NOMO-1 treated with dmso at 0.1 percent for 144 hours (cell line): Measurements from ENCODE around the gene ARPC5L.

Experiments
- DNase-seq: peaks from one replicate; lab custom pipeline; 2025; ENCODE audit not compliant: unreplicated experiment; lab: John Stamatoyannopoulos, UW

The ARPC5L gene

DNA sequence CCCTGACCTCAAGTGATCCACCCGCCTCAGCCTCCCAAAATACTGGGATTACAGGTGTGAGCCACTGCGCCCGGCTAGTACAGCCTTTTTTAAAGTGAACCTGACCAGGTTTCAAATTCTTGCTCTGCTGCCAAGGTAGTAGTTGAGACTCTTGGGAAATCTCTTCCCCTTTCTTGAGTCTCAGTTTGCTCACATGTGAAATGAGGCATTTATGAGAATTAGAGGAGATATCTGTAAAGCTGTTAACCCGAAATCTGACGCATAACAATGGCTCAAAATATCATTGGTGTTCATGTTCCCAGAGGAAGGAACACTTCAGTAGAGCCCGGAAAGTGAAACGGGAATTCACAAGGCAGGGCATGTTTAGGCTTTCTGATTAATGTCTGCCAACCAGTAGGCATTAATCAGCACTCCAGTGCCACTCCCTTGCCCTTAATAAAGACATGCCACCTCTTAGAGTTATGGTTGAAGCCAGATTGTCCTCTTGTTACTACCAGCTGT is 1.5 kb downstream of the ARPC5L start:
- no peak for DNase-seq

DNA sequence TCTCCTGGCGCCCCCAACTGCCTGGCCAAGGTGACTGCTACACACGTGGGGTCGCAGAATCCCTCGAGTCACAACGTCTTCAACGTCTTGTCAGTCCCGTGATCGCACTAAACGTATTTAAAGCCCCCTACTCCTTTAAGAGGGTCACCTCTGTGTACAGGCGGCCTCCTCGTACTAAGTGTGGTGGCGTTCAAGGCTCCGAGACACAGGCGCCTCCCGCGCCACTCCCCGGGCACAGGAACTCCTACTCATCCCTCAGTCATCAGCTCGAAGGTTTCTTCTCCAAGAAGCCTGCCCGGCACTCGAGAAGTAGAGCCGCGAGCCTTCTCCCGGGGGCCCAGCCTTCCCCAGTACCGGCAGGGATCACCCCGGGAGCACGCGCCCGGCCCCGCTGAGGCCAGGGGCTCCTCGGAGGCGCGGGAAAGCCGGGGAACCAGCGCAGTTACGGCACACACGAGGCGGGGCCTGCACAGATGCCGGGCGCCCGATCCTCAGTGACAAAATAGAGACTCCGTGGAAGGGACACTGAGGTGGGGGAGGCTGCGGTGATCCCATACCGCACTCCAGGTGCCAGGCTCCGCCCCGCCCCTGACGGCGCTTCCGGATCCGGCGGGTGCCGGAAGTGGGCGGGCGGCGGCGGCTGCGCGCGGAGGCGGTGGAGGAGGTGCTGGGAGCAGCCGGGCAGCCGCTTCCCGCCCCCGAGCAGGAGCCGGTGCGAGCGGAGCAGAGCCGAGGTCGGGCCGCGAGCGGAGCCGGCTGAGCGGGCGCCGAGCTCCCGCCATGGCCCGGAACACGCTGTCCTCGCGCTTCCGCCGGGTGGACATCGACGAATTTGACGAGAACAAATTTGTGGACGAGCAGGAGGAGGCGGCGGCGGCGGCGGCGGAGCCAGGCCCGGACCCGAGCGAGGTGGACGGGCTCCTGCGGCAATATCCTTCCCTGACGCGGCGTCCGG is 6.9 kb downstream of the ARPC5L start:
- DNase-seq = peak; percentile 80

DNA sequence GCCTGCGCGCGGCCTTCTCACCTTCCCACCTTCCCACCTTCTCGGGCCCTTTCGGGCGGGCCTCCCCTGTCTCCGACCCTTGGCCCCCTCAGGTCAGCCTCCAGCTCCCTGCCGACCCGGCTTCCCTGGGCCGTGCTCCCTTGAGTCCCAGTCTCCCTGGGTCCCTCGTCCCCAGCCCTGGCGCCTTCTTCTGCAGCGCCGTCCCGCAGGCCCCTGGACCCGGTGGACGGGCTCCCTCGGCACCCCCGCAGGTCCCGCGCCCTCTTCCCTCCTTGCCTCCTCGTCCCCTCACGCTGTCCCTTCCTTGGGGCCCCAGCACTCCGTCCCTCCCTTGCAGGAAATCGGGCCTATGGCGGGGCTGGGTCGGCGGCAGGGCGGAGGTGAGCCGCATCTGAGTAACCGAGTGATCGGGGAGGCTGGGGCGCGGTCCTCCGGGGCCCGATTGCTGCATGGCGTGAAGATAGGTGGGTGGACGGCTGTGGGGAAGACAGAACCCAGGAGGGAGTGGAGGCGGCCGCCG is 7.6 kb downstream of the ARPC5L start:
- DNase-seq = no peak

DNA sequence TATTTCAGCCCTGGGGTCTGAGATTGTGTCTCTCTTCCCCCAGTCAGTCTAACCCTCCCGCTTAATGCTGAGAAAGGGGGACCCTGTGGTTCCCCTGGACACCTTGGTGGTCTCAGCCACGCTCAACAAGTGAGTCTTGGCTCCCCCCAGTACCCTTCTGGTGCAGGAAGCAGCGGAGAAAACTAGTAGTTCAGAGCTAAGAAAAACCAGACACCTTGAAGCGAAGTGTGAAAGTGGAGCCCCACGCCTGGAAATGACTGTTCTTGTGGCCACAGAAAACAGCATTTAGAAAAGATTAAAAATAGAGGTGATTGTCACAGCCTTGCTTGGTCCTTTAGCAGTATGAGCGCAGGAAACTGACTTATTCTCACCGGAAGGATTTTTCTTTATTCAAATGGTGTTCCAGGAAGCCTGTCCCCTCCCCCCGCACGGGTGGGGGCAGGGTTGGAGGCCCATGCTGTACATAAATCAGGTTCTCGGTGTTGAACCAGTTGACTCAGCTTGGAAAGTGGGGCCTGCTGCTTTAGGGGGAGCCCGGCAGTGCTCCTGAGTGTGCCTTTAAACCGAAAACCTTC is 8.1 kb downstream of the ARPC5L start:
- DNase-seq = no peak

DNA sequence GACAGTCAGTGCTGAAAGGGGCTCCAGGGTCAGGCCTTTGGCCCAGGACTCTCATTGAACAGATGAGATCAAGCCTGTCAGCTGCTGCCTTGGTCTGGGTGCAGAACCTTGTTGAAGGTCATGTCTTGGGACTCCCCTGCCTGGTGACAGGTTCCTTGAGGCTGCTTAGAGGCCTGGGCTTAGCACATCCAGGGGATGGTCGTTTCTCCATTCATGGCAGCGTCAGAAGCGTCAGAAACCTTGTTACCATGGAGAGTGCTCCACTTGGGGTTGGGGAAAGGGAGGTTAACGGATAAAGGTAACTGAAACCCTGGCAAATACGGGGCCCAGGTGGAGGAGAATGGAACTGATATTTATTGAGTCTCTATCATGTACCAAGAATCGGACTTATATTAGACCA is 8.8 kb downstream of the ARPC5L start:
- no peak for DNase-seq

DNA sequence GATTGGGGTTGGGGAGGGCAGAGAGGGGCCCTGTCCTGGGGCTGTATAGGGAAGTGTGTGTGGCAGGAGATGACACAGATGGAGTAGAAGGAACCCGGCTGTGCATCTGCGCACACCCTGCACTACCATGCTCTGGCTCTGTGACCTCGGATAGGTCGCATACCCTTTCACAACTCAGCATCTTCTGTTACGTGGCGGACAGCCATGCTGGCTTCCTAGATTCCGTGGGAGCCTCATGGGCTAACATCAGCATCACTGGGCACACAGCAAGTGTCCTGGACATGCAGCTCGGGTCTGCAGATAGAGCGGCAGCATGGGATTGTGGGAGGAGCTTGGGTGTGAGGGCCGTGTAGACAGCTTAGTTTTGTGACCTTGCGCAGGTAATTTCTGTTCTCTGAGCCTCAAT is 9.2 kb downstream of the ARPC5L start:
- DNase-seq = no peak

DNA sequence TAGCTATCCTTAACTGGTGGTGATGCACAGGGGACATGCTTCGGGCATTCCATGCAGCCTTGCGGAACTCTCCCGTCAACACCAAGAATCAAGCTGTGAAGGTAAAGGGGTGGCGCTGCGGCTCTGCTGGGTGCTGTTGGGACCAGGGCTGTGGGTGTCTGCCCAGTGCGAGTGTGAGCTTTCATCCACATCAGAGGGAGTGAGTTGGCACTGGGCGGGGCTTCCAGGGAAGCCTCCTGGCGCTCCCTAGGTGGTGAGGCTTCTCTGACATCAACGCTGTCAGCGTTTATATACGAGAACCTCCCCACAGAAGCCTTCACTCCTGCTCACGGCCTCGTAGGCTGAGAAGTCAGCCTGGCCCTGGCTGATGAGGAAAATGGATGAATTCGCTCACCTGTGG is 11.7 kb downstream of the ARPC5L start:
- no peak for DNase-seq

DNA sequence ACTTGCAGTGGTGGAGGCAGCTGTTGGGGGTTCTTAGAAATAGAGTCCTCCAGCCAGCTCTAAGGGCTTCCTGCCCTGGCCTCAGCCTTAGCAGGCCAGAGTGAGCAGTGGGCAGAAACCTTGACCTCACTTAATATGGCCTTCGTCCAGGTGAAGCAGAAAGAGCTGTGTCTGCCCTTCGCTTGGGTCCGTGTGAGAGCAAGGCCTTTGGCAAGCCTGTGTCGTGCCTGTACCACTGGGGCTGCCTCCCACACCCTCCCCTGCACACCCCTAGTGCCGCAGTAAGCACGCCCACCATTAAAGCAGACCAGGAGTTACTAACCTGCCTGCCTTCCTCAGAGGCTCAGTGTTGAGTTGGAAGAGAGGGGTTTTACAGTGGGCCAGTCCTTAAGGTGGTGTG is 13.6 kb downstream of the ARPC5L start:
- DNase-seq = no peak

DNA sequence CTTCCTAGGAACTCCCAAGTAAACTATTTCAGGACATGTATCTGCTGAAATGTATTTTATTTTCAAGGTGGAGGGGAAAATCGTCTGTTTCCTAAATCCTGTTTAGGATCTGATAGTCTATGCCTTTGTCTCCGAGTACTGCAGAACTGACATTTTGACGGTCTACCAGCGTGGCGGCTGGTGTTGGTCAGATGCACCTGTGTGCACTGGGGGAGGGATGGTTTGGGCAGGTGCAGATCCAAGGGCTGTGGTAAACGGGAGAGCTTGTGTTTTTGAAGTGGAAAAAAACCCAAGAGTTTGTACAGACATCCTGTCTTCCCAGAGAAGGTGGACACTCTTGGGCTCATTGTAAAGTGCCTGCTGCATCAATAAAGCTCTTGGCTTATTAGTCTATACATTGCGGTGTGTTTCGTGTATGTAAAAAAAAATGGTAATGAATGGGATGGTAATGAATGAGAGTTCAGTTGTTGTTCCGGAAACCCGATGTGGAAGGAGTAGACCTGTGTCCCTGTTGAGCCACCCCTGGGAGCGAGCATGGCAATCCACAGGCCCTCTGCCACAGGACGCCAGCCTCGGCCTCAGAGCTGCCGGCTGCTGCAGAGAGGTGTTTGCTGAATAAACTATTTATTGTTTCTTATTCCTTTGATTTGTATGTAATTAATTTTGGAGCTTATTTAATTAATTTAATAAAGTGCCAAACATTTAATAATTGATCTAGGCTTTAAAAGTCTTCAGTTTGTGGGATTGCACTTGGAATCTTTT is 15.3 kb downstream of the ARPC5L start:
- no peak for DNase-seq

DNA sequence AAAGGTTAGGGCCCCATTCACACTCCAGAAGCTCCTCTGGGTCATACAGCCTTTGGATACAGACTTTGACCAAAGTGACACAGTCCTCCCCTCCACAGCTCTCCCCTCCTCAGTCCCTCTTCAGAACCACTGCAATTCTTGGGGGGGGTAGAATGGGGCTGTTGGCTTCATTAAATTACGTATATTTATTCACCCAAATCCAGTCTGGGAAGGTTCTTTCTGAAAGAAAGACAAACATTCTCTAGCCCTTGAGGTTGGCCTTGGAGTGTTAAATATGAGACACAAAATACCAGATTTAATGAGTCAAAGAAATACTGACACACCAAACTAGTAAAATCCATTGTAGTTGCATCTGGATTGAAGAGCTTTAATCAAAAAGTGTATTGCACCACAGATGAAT is 16.1 kb downstream of the ARPC5L start:
- DNase-seq = no peak

DNA sequence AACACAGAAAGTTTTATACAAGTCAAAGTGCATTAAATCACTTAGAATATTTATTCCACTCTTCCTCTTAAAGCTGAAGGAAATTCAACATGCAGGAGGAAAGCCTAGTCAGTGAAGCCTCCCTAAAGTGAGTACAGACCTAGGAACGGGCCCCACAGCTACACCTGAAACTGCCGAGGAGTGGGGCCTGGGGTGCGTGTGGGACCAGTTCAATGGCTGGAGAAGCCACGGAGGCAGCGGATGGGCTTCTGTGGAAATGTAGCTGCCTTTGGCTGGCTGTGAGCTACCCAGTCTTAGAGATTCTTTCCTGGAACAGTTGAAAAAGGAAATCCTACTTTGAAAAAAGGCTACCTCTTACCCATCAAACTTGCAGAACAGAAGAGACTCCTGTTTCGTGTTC is 16.6 kb downstream of the ARPC5L start:
- no peak for DNase-seq

DNA sequence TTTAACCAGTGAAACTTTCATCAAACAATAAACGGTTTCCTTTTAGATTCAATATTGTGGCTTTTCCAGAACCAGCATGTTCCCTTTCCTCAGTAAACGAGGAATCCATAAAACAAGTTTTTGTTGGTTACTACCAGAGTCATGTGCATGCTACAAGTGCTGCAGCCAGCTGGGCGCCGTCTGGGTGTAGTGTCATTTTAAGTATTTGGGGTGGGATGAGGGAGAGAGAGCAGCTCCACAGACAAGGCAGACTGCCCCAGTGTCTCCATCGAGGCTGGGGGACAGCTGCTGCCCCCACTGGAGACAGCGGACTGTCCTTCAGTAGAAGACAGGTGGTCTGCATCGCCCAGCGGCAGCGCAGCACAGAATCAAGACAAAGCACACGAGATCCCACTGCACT is 17.3 kb downstream of the ARPC5L start:
- no peak for DNase-seq

DNA sequence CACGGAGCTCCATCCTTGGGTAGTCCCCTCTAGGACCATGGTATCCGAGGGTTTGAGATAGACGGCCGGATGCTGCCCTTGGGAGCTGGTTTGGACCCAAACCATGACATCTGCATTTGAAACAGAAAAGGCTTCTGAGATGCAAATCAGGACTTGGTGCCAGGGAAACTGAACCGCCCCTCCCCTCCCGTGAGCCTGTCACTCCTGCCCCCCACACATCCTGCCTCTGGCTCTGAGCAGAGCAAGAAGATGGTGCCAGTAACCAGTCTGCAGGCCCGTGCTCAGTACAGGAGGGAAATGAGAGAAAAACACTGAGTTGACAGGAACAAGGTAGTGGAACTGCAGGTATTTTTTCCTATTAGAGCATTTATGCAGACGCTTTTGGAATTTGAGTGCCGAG is 18.6 kb downstream of the ARPC5L start:
- DNase-seq = no peak

DNA sequence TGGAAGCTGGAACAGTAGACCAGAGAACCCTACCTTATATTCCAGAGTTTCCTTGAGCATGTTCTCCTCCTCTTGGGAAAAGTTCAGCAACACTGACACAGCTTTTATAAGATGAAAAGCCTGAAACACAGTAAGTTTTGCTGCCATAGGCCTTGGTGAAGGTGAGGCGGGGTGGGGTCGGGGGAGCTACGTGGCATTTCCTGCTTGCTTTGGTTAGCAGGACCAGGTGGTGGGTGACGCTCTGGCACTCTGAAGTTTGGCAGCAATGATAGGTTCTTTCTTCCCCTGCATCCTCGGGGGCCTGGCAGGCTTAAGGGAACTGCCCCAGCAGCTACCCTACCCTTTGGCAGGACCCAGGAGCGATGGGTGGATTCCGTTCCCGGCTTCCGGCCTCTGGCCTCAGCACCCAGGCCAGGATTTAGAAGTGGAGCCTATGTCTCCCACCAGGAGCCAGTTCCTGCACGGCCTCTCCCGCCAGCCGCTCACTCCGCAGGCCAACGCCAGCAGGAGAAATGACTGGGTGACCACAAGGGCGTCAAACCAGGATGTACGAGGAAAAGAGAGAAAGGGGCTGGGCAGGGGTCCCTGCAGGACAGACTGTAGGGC is 19.3 kb downstream of the ARPC5L start:
- DNase-seq = no peak

DNA sequence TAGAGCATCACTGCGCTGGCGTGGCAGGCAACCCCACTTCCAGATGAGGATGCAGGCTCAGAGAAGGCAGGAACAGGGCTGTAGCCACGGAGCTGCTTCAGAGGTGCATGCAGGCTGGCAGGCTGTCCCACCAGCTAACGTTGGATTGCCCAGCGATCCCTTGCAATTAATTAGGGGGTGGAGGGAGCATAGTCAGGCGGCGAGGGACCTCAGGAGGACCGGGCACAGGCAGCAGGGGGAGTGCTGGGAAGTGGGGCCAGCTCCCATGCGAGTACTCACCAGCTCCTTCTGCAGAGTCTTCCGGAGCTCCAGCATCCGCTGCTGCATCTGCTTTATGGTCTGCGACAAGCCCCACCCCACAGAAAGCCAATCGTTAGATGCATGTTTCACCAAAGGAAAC is 20.3 kb downstream of the ARPC5L start:
- no peak for DNase-seq

DNA sequence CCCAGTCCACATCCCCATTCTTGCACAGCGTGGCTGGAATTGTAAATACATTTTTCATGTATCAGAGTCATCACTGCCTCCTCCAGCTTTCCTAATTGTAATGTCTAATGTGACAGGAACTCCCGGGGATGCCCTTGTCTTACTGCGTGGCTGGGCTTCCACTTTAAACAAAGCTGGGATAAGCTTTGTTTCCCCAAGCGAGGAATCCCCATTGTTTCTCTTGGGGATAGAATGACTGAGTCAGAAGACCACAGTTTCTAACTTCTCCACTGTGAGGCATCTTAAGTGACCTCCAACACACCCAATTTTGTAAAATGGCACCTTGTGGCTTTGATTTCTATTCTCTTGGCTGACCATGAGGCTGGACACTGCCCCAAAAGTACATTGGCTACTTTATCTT is 22.4 kb downstream of the ARPC5L start:
- DNase-seq = no peak

DNA sequence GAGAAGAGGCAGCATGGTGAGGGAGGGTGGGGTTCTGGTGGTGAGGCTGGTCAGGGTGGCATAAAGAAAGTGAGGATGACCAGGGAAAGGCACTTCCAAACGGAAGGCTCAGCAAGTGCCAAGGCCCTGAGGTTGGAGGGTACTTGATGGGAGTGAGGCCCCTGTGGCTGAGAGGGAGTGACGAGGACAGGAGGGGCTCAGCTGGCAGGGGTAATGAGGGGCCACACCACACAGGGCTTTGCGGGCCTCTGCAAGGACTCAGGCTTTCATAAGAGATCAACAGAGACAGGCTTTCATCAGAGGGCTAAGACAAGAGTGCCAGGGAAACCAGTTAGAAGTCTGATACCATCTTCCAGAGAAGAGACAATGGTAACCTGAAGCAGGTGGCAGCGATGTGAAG is 23.6 kb downstream of the ARPC5L start:
- DNase-seq = no peak

DNA sequence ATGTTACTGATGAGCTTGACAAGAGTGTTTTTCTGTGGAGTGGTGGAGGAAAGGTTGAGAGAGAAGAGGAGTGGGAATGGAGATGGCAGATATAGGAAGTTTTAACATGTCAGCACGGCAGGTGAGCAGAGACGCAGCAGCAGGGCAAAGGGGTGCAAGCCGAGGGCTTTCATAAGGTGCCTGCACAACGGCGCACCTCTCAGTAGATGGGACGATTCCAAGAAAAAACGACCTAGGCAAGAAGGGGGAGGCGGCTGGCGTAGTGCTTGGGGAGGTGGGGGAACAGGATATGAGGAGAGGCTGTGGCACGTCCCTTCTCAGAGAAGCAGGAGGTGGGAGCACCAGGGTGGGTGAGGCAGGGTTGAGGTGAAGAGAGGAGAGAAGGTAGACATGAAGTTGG is 24.5 kb downstream of the ARPC5L start:
- no peak for DNase-seq

DNA sequence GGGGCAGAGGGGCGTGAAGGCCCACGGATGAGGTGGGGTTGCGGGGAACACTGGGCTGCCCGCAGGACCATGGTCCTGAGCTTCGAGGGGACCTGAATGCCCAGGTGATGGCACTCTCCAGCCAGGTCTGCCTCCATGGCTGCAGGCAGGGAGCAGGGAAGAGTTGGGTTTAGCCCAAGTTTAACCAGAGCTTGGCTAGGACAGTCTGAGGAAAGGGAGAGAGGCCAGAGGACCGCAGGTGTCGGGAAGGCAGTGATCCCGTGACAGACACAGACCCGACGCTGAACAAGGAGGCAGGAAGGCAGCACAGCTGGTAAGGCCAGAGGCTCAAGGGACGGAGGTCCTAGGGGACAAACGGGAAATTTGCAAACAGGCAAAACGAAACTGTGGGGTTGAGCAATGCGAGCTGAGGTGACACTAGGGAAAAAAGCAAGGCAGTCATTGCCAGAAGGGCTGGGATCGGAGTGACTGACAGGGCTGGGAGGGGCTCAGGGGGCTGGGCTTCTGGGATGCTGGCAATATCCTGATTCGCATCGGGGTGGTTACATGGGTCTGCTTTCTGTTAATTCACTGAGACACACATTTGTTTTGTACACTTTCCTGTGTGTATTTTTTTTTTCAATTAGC is 25.0 kb downstream of the ARPC5L start:
- DNase-seq = no peak

DNA sequence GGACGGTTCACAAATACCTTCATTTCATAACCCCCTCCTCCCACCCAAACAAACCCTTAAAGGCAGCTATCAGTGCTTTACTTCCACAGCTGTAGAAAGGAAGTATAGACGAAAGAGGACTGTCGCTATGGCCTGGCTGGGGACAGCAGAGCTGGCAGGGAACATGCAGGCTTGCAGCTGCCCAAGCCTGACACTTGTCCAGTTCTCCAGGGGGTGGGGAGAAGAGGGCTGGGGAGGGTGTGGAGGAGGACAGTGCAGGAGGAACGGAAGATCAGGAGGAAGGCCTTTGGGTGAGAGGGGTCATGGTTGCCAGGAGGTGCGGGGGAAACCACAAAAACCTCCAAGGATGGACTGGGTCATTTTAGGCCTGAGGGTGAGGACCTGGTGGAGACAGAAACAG is 25.9 kb downstream of the ARPC5L start:
- no peak for DNase-seq

DNA sequence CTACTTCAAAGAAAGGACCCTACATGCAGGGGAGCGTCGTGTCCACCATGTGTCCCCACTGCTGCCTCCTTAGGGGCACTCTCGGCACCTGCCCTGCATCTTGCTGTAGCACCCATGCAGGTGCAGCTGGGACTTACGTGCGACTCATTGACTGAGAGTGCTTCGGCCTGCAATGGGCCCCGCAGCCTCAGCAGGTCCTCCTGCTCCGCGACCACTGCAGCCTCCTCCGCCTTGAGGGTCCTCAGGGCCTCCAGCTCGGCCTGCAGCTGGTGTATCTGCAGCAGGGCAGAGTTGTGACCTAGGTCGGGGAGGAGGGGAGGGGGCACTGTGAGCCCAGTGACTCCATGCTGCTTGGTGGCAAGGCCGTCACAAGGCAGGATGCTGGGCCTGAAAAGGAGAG is 27.1 kb downstream of the ARPC5L start:
- DNase-seq = no peak
